SK-N-SH (cell line): ENCODE results near the gene HAUS2. TPM values are rescaled to one million over a fixed set of nuclear protein-coding genes. Genes with fewer than 3 reads are reported as not detected.

Source experiments
- CTCF ChIA-PET: fragments of 300-600, 350-600 bp; formaldehyde crosslinking; extraction: SDS; loops from one replicate; lab custom pipeline; 2021; lab: Yijun Ruan, JAX
- POLR2A ChIA-PET: fragments of 350-600 bp; sonication (Branson Sonifier 250); formaldehyde crosslinking; extraction: SDS; loops from one replicate; lab custom pipeline; 2020; ENCODE audit warnings: antibody characterized with exemption, inconsistent platforms; lab: Yijun Ruan, JAX
- DNase-seq: peaks from one replicate; pipeline ENCODE4 v3.0.0; 2012
- H2AFZ ChIP-seq: fragments of 200-600 bp; sonication (generic); 2 replicates; pipeline ENCODE4 v1.8.1; 2016; ENCODE audit warnings: antibody characterized with exemption, mild to moderate bottlenecking, low read depth
- H3F3A ChIP-seq: fragments of 200-600 bp; sonication (generic); replicated peaks from 2 replicates; pipeline ENCODE3; 2016; ENCODE audit warnings: antibody characterized with exemption, mild to moderate bottlenecking; ENCODE audit not compliant: insufficient read depth
- H3K27ac ChIP-seq, 2 experiments: fragments of 200-500 bp in 1 of 2; fragments of 200-600 bp in 1 of 2; sonication (Bioruptor generic) in 1 of 2; sonication (generic), shearing (Covaris generic) in 1 of 2; 2 replicates each; pipeline versions ENCODE4 v1.5.1 to v1.6.1; 2014 to 2016; ENCODE audit warnings: low read depth in 2 of 2, inconsistent platforms in 1 of 2, low read length in 1 of 2, mild to moderate bottlenecking in 1 of 2, mixed read lengths in 1 of 2
- H3K27me3 ChIP-seq: fragments of 200-600 bp; sonication (generic), shearing (Covaris generic); 2 replicates; pipeline ENCODE4 v1.6.1; 2016; ENCODE audit warnings: mixed run types; ENCODE audit not compliant: insufficient read depth
- H3K36me3 ChIP-seq, 2 experiments: fragments of 200-500 bp in 1 of 2; fragments of 200-600 bp in 1 of 2; sonication (Bioruptor generic) in 1 of 2; sonication (generic) in 1 of 2; replicated peaks in 1 of 2; 2 replicates each; pipeline versions ENCODE3 to v1.5.1; 2014 to 2016; ENCODE audit warnings: low read length in 1 of 2, mild to moderate bottlenecking in 1 of 2; ENCODE audit not compliant: insufficient read depth in 2 of 2, control insufficient read depth in 1 of 2
- H3K4me1 ChIP-seq, 2 experiments: fragments of 200-500 bp in 1 of 2; fragments of 200-600 bp in 1 of 2; sonication (Bioruptor generic) in 1 of 2; sonication (generic), shearing (Covaris generic) in 1 of 2; 2 replicates each; pipeline versions ENCODE4 v1.5.1 to v1.6.1; 2014 to 2016; ENCODE audit warnings: low read depth in 1 of 2, low read length in 1 of 2, mixed run types in 1 of 2; ENCODE audit not compliant: insufficient read depth in 2 of 2, control insufficient read depth in 1 of 2
- H3K4me2 ChIP-seq: fragments of 200-600 bp; sonication (generic), shearing (Covaris generic); 2 replicates; pipeline ENCODE4 v1.6.1; 2017; ENCODE audit warnings: mixed run types
- H3K4me3 ChIP-seq, 2 experiments: fragments of 200-500 bp in 1 of 2; fragments of 200-600 bp in 1 of 2; sonication (Bioruptor generic) in 1 of 2; sonication (generic), shearing (Covaris generic) in 1 of 2; 2 replicates each; pipeline versions ENCODE4 v1.5.1 to v1.8.1; 2014 to 2016; ENCODE audit warnings: low read depth in 2 of 2, inconsistent platforms in 1 of 2, low read length in 1 of 2, mild to moderate bottlenecking in 1 of 2, mixed read lengths in 1 of 2, moderate library complexity in 1 of 2
- H3K79me2 ChIP-seq: fragments of 200-600 bp; sonication (generic); 2 replicates; pipeline ENCODE4 v1.8.1; 2017; ENCODE audit warnings: mild to moderate bottlenecking; ENCODE audit not compliant: insufficient read depth
- H3K9ac ChIP-seq: fragments of 200-600 bp; sonication (generic); 2 replicates; pipeline ENCODE4 v1.6.1; 2017; ENCODE audit warnings: mixed run types
- H3K9me2 ChIP-seq: fragments of 200-600 bp; sonication (generic); 2 replicates; pipeline ENCODE4 v1.6.1; 2017; ENCODE audit warnings: mixed run types
- H3K9me3 ChIP-seq: fragments of 200-600 bp; sonication (generic); 2 replicates; pipeline ENCODE4 v1.6.1; 2017; ENCODE audit warnings: mixed run types, mild to moderate bottlenecking, moderate library complexity
- H4K20me1 ChIP-seq: fragments of 200-600 bp; sonication (generic); 2 replicates; pipeline ENCODE4 v1.6.1; 2017; ENCODE audit warnings: mild to moderate bottlenecking, mixed run types; ENCODE audit not compliant: insufficient read depth
- ELF1 ChIP-seq: IDR thresholded peaks from 2 replicates; pipeline ENCODE4 v1.4.0; 2012
- FOXJ3 ChIP-seq: sonication (generic); formaldehyde crosslinking; IDR thresholded peaks from 2 replicates; pipeline ENCODE4 v1.5.1; 2020; ENCODE audit warnings: mild to moderate bottlenecking, missing genetic modification reagents
- GATA2 ChIP-seq: sonication (generic); formaldehyde crosslinking; IDR thresholded peaks from 2 replicates; pipeline ENCODE4 v1.5.0; 2020; ENCODE audit warnings: mild to moderate bottlenecking, missing genetic modification reagents
- JUND ChIP-seq: IDR thresholded peaks from 2 replicates; pipeline ENCODE4 v1.4.0; 2012
- NRF1 ChIP-seq: IDR thresholded peaks from 2 replicates; pipeline ENCODE4 v1.6.1; 2012; ENCODE audit warnings: low read depth, mild to moderate bottlenecking, low read length
- RCOR1 ChIP-seq: fragments of 150-350 bp; IDR thresholded peaks from 2 replicates; pipeline ENCODE4 v1.6.1; 2017; ENCODE audit warnings: antibody characterized with exemption, low read length
- SIN3A ChIP-seq: IDR thresholded peaks from 2 replicates; pipeline ENCODE4 v1.6.1; 2012; ENCODE audit warnings: low read depth, mild to moderate bottlenecking, low read length, moderate library complexity, borderline replicate concordance
- SMC3 ChIP-seq: IDR thresholded peaks from 2 replicates; pipeline ENCODE4 v1.6.1; 2012; ENCODE audit warnings: low read depth, low read length, improper control_type of control experiment
- TEAD4 ChIP-seq: IDR thresholded peaks from 2 replicates; pipeline ENCODE4 v1.4.0; 2012; ENCODE audit warnings: mild to moderate bottlenecking, borderline replicate concordance; ENCODE audit not compliant: insufficient read depth
- WGBS: methylation state at CpG from one replicate; pipeline ENCODE4 v1.1.6; 2017; ENCODE audit warnings: low lambda C conversion rate; 5-methylcytosine and 5-hydroxymethylcytosine counted together
- polyA plus RNA-seq, 3 experiments: library from polyadenylated mRNA; depleted of rRNA; stranded (reverse); fragments of >200 nt; gene quantifications; 2 replicates each; pipeline ENCODE4 v1.2.3, GENCODE V29; 2012
- TF ChIP-seq, protein P1 (sequence below): IDR thresholded peaks from 2 replicates; pipeline ENCODE4 v1.4.0; 2012; ENCODE audit warnings: low read depth, borderline replicate concordance
- TF ChIP-seq, protein P2 (sequence below): IDR thresholded peaks from 2 replicates; pipeline ENCODE4 v1.4.0; 2012; ENCODE audit warnings: low read depth
- TF ChIP-seq, protein P3 (sequence below): fragments of 200-600 bp; sonication (generic); IDR thresholded peaks from 2 replicates; pipeline ENCODE4 v1.6.1; 2017; ENCODE audit warnings: antibody characterized with exemption, mild to moderate bottlenecking, moderate library complexity
- TF ChIP-seq, protein P4 (sequence below): IDR thresholded peaks from 2 replicates; pipeline ENCODE4 v1.4.0; 2012; ENCODE audit warnings: low read depth, borderline replicate concordance
- TF ChIP-seq, protein P5 (sequence below): IDR thresholded peaks from 2 replicates; pipeline ENCODE4 v1.6.1; 2012; ENCODE audit warnings: mild to moderate bottlenecking, low read depth, low read length, moderate library complexity

HAUS2 gene
- polyA plus RNA-seq, 1 of the 3 experiments (the other 2 are of a cell fraction): 9.4 TPM

DNA sequence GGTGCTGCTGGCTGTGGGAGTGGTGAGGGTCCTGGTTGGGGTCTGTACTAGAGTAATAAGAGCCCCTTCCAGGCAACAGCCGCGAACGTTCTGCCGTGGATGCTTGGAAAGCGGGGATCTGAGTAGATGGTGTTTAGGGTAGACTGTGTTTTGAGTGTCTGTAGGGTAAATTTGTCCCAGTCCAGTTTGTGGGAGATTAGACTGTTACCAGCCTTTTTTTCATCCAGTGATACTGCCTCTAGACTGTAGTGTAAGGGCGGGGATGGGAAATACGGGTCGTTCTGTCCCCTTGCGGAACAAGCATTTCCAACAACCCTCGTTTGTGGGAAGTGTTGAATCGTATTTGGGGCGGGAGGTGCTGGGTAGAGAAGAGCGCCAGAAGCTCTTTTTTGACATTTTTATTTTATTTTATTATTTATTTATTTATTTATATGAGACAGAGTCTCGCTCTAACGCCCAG, 424 bp downstream of the HAUS2 start:
- no peaks in the 10 kb centered on the region for H3K9me2 ChIP-seq
- H3K27me3 ChIP-seq: no peaks in the 10 kb centered on the region
- peaks cover 5 to 12% of the 10 kb centered on the region in 2 experiments for H3K36me3 ChIP-seq
- peak; percentile 73 for DNase-seq
- H4K20me1 ChIP-seq: no peaks in the 10 kb centered on the region
- H3K9ac ChIP-seq: peak overlapping the region; percentile 97
- peak overlapping the region; percentile 97 for H2AFZ ChIP-seq
- no peaks in the 10 kb centered on the region for H3K9me3 ChIP-seq
- ChIA-PET POLR2A (interaction anchor here (1.4 kb wide), 1 partner anchor 54 kb away, joined by 6 read pairs; the partner anchor contains the start of gene SNAP23), CTCF (interaction anchor here (1.0 to 1.5 kb wide), 4 partner anchors 20 to 406 kb away, joined by 3 to 4 read pairs (median 4); no protein-coding TSS in a partner anchor)
- WGBS: 2% methylated on average over 15 of the region's 15 CpGs
- peaks cover 79% of the 10 kb centered on the region for H3K79me2 ChIP-seq
- TF ChIP-seq SIN3A (no peak), GATA2 (CRISPR knock-in tag) (no peak), FOXJ3 (no peak), JUND (no peak), ELF1 (no peak)
- TF ChIP-seq, protein P1, sequence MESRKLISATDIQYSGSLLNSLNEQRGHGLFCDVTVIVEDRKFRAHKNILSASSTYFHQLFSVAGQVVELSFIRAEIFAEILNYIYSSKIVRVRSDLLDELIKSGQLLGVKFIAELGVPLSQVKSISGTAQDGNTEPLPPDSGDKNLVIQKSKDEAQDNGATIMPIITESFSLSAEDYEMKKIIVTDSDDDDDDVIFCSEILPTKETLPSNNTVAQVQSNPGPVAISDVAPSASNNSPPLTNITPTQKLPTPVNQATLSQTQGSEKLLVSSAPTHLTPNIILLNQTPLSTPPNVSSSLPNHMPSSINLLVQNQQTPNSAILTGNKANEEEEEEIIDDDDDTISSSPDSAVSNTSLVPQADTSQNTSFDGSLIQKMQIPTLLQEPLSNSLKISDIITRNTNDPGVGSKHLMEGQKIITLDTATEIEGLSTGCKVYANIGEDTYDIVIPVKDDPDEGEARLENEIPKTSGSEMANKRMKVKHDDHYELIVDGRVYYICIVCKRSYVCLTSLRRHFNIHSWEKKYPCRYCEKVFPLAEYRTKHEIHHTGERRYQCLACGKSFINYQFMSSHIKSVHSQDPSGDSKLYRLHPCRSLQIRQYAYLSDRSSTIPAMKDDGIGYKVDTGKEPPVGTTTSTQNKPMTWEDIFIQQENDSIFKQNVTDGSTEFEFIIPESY: no peak
- TF ChIP-seq, protein P2, sequence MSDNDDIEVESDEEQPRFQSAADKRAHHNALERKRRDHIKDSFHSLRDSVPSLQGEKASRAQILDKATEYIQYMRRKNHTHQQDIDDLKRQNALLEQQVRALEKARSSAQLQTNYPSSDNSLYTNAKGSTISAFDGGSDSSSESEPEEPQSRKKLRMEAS: no peak
- TF ChIP-seq, protein P3, sequence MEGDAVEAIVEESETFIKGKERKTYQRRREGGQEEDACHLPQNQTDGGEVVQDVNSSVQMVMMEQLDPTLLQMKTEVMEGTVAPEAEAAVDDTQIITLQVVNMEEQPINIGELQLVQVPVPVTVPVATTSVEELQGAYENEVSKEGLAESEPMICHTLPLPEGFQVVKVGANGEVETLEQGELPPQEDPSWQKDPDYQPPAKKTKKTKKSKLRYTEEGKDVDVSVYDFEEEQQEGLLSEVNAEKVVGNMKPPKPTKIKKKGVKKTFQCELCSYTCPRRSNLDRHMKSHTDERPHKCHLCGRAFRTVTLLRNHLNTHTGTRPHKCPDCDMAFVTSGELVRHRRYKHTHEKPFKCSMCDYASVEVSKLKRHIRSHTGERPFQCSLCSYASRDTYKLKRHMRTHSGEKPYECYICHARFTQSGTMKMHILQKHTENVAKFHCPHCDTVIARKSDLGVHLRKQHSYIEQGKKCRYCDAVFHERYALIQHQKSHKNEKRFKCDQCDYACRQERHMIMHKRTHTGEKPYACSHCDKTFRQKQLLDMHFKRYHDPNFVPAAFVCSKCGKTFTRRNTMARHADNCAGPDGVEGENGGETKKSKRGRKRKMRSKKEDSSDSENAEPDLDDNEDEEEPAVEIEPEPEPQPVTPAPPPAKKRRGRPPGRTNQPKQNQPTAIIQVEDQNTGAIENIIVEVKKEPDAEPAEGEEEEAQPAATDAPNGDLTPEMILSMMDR: no peak
- TF ChIP-seq, protein P4, sequence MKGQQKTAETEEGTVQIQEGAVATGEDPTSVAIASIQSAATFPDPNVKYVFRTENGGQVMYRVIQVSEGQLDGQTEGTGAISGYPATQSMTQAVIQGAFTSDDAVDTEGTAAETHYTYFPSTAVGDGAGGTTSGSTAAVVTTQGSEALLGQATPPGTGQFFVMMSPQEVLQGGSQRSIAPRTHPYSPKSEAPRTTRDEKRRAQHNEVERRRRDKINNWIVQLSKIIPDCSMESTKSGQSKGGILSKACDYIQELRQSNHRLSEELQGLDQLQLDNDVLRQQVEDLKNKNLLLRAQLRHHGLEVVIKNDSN: no peak
- peak overlapping the region; percentile 91 to 99 for H3K4me3 ChIP-seq
- peak overlapping the region; percentile 84 for H3K4me2 ChIP-seq
- peak overlapping the region; percentile 75 to 76 for H3K27ac ChIP-seq
- peaks cover 11 to 14% of the 10 kb centered on the region in 2 experiments; a peak in 3 of 4 replicates for H3K4me1 ChIP-seq
- peaks cover 4% of the 10 kb centered on the region for H3F3A ChIP-seq

DNA sequence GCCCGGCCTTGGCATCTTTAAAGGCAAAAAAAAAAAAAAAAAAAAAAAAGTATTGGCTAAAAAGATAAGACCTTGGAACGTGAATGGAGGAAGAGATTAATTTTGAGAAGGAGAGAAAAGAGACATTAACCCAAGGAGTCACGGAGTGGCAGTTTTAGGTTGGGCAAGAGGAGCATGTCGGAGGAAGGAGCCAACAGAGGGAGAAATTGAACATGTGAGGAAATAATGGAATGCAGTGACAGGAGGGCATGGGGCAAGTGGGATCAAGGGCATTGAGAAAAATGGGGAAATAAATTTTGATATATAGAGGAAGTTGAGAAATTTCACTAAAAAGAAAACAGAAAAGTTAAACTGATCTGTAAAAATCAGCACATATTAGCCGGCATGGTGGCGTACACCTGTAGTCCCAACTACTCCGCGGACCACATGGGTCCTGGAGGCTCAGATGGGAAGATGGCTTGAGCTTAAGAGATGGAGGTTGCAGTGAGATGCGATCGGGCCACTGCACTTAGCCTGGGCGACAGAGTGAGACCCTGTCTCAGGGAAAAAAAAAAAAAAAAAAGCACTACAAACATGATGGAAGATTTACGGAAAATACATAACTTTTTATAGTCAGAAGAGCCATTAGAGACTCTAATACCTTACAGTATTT, 1.2 kb downstream of the HAUS2 start:
- Histone ChIP-seq H3K4me3 (peak overlapping the region; percentile 49 to 91), H2AFZ (no peak overlapping the region; the same call in 1 of the 2 replicates), H3K79me2 (peaks cover 87% of the 10 kb centered on the region), H3K27me3 (no peaks in the 10 kb centered on the region), H3F3A (peaks cover 4% of the 10 kb centered on the region), H3K9me2 (no peaks in the 10 kb centered on the region), H3K27ac (no peak overlapping the region), H3K4me2 (peak overlapping the region; percentile 84), H3K9ac (peak overlapping the region; percentile 97; the same call in 1 of the 2 replicates), H4K20me1 (no peaks in the 10 kb centered on the region), H3K4me1 (peaks cover 11 to 14% of the 10 kb centered on the region in 2 experiments; a peak in 3 of 4 replicates), H3K36me3 (peaks cover 3 to 11% of the 10 kb centered on the region in 2 experiments), H3K9me3 (no peaks in the 10 kb centered on the region)
- no peak for DNase-seq
- CTCF ChIA-PET: interaction anchor here (1.5 kb wide), 2 partner anchors 102 to 407 kb away, joined by 3 to 4 read pairs; no protein-coding TSS in a partner anchor
- POLR2A ChIA-PET: no interaction called here
- WGBS: 72% methylated on average over 12 of the region's 12 CpGs
- no peak for TF ChIP-seq SIN3A
- no peak for TF ChIP-seq GATA2 (CRISPR knock-in tag)
- no peak for TF ChIP-seq TEAD4
- no peak for TF ChIP-seq SMC3
- TF ChIP-seq RCOR1: no peak
- TF ChIP-seq, protein P3: no peak
- TF ChIP-seq NRF1: no peak
- TF ChIP-seq, protein P5, sequence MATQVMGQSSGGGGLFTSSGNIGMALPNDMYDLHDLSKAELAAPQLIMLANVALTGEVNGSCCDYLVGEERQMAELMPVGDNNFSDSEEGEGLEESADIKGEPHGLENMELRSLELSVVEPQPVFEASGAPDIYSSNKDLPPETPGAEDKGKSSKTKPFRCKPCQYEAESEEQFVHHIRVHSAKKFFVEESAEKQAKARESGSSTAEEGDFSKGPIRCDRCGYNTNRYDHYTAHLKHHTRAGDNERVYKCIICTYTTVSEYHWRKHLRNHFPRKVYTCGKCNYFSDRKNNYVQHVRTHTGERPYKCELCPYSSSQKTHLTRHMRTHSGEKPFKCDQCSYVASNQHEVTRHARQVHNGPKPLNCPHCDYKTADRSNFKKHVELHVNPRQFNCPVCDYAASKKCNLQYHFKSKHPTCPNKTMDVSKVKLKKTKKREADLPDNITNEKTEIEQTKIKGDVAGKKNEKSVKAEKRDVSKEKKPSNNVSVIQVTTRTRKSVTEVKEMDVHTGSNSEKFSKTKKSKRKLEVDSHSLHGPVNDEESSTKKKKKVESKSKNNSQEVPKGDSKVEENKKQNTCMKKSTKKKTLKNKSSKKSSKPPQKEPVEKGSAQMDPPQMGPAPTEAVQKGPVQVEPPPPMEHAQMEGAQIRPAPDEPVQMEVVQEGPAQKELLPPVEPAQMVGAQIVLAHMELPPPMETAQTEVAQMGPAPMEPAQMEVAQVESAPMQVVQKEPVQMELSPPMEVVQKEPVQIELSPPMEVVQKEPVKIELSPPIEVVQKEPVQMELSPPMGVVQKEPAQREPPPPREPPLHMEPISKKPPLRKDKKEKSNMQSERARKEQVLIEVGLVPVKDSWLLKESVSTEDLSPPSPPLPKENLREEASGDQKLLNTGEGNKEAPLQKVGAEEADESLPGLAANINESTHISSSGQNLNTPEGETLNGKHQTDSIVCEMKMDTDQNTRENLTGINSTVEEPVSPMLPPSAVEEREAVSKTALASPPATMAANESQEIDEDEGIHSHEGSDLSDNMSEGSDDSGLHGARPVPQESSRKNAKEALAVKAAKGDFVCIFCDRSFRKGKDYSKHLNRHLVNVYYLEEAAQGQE: no peak
